ENCODE results near the gene TMEM190.
"Not testable (repeated sequence)": the region's sequence is repeated elsewhere in the genome, so short reads cannot be mapped to it uniquely, and the experiment has no call there.

The TMEM190 gene

DNA sequence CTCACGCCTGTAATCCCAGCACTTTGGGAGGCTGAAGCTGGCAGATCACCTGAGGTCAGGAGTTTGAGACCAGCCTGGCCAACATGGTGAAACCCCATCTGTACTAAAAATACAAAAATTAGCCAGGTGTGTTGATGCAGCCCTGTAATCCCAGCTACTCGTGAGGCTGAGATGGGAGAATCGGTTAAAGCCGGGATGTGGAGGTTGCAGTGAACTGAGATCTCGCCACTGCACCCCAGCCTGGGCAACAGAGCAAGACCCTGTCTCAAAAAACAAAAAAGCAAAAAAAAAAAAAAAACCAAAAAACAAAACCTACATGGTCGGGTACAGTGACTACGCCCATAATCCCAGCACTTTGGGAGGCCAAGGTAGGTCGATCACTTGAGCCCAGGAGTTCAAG, 32.6 kb downstream of the TMEM190 start:
- H3K27ac ChIP-seq; DNase-seq (ENCODE audit: low read depth, low spot score): not testable (repeated sequence)

DNA sequence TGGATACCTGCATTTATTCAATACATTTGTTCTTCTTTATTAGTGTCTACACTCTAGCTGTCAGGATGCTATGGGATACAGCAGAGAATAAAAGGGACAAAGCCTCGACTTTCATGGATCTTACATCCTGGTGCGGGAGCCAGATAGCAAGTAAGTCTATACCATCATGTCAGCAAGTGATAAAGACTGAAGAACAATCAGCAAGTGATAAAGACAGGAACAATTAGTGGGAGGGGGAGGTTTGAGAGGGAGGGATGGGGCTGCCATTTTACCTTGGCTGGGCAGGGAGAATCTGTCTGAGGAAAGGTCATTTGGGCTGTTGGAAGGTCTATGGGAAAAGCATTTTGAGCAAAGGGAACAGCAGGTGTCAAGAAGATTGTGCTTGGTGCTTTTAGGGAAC, 33.5 kb downstream of the TMEM190 start:
- DNase-seq (ENCODE audit: low read depth, low spot score): no peak
- no peak overlapping the region for H3K27ac ChIP-seq

DNA sequence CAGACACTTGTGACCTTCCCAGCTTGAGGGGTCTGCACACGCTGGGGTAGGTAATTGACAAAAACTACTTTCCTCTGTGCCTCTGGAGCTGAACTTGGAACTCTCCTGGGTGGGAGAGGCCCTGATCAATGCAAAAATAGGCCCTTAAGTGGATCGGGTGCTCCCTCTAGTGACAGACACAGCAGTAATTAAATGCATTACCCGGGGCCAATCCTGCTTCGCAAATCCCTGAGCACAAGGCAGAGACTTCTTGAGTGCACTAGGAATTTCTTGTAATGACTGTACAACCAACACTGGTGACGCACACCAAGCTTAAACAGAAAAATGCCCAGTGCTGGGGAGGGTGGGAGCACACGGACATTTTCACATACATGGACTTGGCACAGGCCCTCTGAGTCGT, 41.6 kb downstream of the TMEM190 start:
- DNase-seq (ENCODE audit: low read depth, low spot score): no peak
- no peak overlapping the region for H3K27ac ChIP-seq

DNA sequence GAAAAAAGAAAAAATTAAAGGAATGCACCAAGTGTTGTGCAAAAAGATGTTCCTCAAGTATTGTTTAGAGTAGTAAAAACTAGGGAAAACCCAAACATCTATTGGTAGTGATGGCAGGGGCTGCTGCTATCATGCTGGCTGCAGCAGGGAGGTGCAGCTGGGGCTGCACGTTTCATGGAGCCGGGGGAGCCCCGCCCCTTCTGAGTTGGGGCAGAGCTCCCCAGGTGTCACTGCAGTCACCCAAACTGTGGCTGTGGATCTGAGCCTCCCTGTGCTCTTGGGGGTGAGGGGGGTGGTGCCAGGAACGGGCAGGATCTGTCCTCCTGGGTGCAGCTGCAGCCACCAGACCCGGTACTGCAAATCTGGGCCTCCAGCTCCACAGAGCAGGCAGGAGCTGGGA, 42.5 kb downstream of the TMEM190 start:
- no peak overlapping the region for H3K27ac ChIP-seq
- no peak for DNase-seq (ENCODE audit: low read depth, low spot score)

DNA sequence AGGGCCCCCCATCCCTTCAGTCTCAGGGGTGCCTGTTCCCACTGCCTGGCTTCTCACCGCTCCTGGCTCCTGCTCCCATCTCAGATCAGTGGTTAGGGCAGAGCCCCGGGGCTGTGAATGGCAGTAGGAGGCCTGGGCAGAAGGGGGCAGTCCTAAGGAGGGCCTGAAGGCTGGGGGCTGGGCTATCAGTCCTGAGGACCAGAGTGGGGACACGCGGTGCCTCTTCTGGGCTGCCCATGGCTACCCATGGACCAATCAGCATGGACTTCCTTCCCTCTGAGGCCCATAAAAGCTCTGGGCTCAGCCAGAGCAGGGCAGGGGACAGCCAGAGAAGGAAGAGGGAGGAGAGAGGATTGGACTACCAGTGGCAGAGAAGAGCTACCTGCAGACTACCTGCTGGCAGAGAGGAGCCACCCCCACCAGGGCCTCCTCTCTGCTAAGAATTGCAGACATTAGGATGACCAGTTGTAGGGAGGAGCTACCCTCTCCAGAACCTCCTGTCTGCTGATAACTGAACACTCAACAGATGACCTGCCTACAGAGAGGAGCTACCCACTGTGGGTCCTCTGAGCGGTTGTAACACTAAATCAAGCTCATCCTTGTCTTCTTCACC, 43.1 kb downstream of the TMEM190 start:
- DNase-seq (ENCODE audit: low read depth, low spot score): no peak
- H3K27ac ChIP-seq: no peak overlapping the region

DNA sequence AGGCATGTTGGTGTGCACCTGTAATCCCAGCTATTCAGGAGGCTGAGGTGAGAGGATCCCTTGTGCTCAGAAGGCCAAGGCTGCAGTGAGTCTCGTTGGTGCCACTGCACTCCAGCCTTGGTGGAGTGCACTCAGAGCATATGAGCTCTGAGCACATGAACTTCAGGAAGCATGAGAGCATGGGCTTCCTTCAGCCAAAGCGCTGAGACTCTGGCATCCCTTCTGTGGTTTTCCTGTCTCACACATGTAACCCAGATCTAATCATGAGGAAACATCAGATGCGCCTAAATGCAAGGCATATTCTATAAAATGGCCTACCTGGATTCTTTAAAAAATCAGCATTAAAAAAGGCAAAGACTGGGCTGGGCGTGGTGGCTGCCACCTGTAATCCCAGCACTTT, 44.7 kb downstream of the TMEM190 start:
- H3K27ac ChIP-seq; DNase-seq (ENCODE audit: low read depth, low spot score): not testable (repeated sequence)

DNA sequence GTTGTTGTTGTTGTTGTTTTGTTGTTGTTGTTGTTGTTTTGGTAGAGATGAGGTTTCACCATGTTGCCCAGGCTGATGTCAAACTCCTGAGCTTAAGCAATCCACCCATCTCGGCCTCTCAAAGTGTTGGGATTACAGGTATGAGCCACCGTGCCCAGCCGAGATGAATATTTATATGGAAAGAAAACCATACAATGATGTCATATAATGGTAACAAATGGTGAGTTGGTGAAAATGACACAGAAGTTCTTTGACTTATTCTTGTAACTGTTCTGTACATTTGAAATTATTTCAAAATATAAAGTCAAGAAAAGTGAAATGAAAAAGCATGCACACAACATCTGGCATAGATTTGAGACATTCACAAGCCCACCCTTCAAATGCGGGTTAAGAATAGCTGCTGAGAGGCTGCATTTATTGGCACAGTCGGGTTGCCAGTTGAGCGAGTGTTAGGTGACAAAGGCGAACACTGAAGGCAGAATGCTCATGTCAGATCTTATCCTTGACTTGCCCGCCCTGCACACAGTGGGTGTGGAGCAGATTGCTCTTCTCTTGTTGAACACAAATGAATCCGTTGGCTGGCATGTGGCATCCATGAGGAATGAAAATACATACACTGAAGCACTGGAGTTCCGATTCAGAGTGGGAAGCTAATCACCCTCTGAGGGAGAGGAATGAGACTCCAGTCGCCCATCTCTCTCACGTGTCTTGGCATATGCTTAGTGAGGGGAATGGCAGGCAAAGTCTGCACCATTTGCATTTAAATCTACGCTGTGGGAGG, 46.8 kb downstream of the TMEM190 start:
- no peak overlapping the region for H3K27ac ChIP-seq
- DNase-seq (ENCODE audit: low read depth, low spot score): no peak

DNA sequence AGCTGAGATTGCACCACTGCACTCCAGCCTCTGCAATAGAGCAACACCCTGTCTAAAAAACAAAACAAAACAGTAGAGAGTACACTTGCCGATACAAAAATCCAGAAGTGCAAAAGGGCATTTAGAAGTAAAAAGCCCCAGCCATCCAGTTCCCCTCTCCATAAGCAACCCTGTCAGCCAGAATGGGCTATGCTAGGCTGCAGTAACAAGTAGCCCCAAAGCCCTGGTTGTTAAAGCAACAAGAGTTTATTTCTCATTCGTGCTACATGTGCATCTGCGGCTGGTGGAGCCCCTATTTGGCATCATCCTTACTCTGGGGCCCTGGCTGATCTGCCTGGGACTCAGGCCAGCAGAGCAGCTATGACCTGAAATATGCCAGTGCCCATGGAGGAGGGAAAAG, 47.9 kb downstream of the TMEM190 start:
- H3K27ac ChIP-seq: no peak overlapping the region
- DNase-seq (ENCODE audit: low read depth, low spot score): no peak

DNA sequence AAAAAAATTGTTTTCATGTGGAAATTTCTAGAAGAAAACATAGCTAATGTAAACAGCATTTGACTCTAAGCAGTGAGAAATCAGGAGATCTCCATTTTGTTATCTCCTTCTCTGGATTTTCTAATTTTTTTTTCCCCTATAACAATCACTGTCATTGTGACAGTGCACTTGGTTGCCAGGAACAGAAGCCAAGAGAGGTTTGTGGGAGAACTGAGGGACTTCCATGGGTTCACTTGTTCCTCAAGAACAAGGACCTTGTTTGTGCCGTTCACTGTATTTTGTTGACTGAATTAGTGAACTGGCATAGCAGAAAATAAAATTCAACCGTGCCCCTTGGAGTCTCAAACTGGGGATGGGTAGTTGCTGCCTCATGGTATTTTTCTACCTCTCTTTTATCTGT, 49.4 kb downstream of the TMEM190 start:
- no peak for DNase-seq (ENCODE audit: low read depth, low spot score)
- no peak overlapping the region for H3K27ac ChIP-seq

Data from epithelial cell of prostate (primary cell).